HUES48 (cell line): ENCODE results near the gene B3GAT1.

Experiments
- H3K27ac ChIP-seq: one replicate; pipeline ENCODE4 v1.7.0; 2013; ENCODE audit warnings: low read depth, low read length, inconsistent platforms
- H3K27me3 ChIP-seq: 2 replicates; pipeline ENCODE4 v1.6.1; 2013; ENCODE audit warnings: mild to moderate bottlenecking, low read length; ENCODE audit not compliant: control insufficient read depth, insufficient read depth
- H3K36me3 ChIP-seq: 2 replicates; pipeline ENCODE4 v1.6.1; 2013; ENCODE audit warnings: low read length; ENCODE audit not compliant: control insufficient read depth, insufficient read depth
- H3K4me1 ChIP-seq: 2 replicates; pipeline ENCODE4 v1.6.1; 2013; ENCODE audit warnings: mild to moderate bottlenecking, low read length; ENCODE audit not compliant: control insufficient read depth, insufficient read depth
- H3K4me3 ChIP-seq: 2 replicates; pipeline ENCODE4 v1.5.1; 2013; ENCODE audit warnings: mild to moderate bottlenecking, low read depth, low read length
- H3K9ac ChIP-seq: 2 replicates; pipeline ENCODE4 v1.6.1; 2013; ENCODE audit warnings: mild to moderate bottlenecking, low read depth, low read length, moderate library complexity
- H3K9me3 ChIP-seq: 2 replicates; pipeline ENCODE4 v1.6.1; 2013; ENCODE audit warnings: low read length; ENCODE audit not compliant: control insufficient read depth, insufficient read depth

The B3GAT1 gene

GRCh38 chr11:134441281-134441680 lies 29.2 kb upstream of the B3GAT1 start:
- H3K4me3 ChIP-seq: no peak overlapping the region
- H3K27me3 ChIP-seq: no peaks in the 10 kb centered on the region
- H3K4me1 ChIP-seq: peaks cover 5% of the 10 kb centered on the region; the same call in 1 of the 2 replicates
- no peak overlapping the region for H3K27ac ChIP-seq
- no peaks in the 10 kb centered on the region for H3K9me3 ChIP-seq
- H3K9ac ChIP-seq: no peak overlapping the region
- no peaks in the 10 kb centered on the region for H3K36me3 ChIP-seq

DNA sequence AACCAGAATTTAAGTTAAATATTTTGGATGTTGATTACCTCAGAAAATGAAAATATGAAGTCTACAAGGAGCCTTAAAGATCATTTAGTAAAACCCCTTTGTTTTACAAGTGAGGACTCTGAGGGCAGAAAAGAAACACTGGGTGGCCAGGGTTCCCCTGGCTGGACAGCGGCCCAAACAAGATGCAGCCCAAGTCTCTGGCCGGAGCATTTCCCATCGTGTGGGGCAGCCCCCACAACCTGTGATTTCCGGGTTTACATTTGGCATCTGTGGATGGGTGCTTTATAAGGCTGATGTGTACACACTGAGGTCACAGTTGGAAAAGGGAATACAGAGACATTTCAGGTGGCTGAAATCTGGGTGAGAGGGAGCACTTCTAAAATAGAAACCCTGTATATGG lies 28.8 kb upstream of the B3GAT1 start:
- no peak overlapping the region for H3K27ac ChIP-seq
- H3K4me1 ChIP-seq: peaks cover 5% of the 10 kb centered on the region; the same call in 1 of the 2 replicates
- no peaks in the 10 kb centered on the region for H3K27me3 ChIP-seq

GRCh38 chr11:134438542-134439537 lies 26.8 kb upstream of the B3GAT1 start:
- Histone ChIP-seq H3K9ac (no peak overlapping the region), H3K9me3 (no peaks in the 10 kb centered on the region), H3K4me3 (no peak overlapping the region), H3K36me3 (no peaks in the 10 kb centered on the region), H3K27me3 (no peaks in the 10 kb centered on the region), H3K27ac (no peak overlapping the region), H3K4me1 (peaks cover 5% of the 10 kb centered on the region; the same call in 1 of the 2 replicates)

More for the DNA sequence above, 28.8 kb upstream of the B3GAT1 start:
- no peaks in the 10 kb centered on the region for H3K9me3 ChIP-seq
- no peak overlapping the region for H3K9ac ChIP-seq
- H3K4me3 ChIP-seq: no peak overlapping the region
- no peaks in the 10 kb centered on the region for H3K36me3 ChIP-seq

- H3K9me3 ChIP-seq: no peaks in the 10 kb centered on the region
- H3K9ac ChIP-seq: no peak overlapping the region
These were observed 25.8 kb upstream of the B3GAT1 start for GRCh38 chr11:134437821-134438220.

GRCh38 chr11:134436781-134437180 lies 24.7 kb upstream of the B3GAT1 start:
- Histone ChIP-seq H3K27me3 (no peaks in the 10 kb centered on the region), H3K4me3 (no peak overlapping the region), H3K36me3 (no peaks in the 10 kb centered on the region), H3K4me1 (peaks cover 5% of the 10 kb centered on the region; the same call in 1 of the 2 replicates), H3K27ac (no peak overlapping the region), H3K9me3 (no peaks in the 10 kb centered on the region), H3K9ac (no peak overlapping the region)

More at GRCh38 chr11:134437821-134438220, 25.8 kb upstream of the B3GAT1 start:
- no peak overlapping the region for H3K27ac ChIP-seq
- no peak overlapping the region for H3K4me3 ChIP-seq
- H3K27me3 ChIP-seq: no peaks in the 10 kb centered on the region
- no peaks in the 10 kb centered on the region for H3K36me3 ChIP-seq
- H3K4me1 ChIP-seq: peaks cover 5% of the 10 kb centered on the region; the same call in 1 of the 2 replicates

GRCh38 chr11:134433806-134434205 lies 21.8 kb upstream of the B3GAT1 start:
- no peaks in the 10 kb centered on the region for H3K27me3 ChIP-seq
- no peaks in the 10 kb centered on the region for H3K4me1 ChIP-seq
- no peaks in the 10 kb centered on the region for H3K9me3 ChIP-seq
- H3K9ac ChIP-seq: no peak overlapping the region
- no peak overlapping the region for H3K4me3 ChIP-seq
- no peak overlapping the region for H3K27ac ChIP-seq
- H3K36me3 ChIP-seq: no peaks in the 10 kb centered on the region

- H3K9ac ChIP-seq: no peak overlapping the region
- H3K4me1 ChIP-seq: no peaks in the 10 kb centered on the region
- no peaks in the 10 kb centered on the region for H3K27me3 ChIP-seq
- no peak overlapping the region for H3K4me3 ChIP-seq
- no peak overlapping the region for H3K27ac ChIP-seq
- H3K36me3 ChIP-seq: no peaks in the 10 kb centered on the region
- H3K9me3 ChIP-seq: no peaks in the 10 kb centered on the region
These were observed 21.2 kb upstream of the B3GAT1 start for GRCh38 chr11:134433251-134433650.

- Histone ChIP-seq H3K9ac (no peak overlapping the region), H3K4me1 (no peaks in the 10 kb centered on the region), H3K36me3 (no peaks in the 10 kb centered on the region), H3K27me3 (no peaks in the 10 kb centered on the region), H3K27ac (no peak overlapping the region), H3K4me3 (no peak overlapping the region), H3K9me3 (no peaks in the 10 kb centered on the region)
These were observed 20.7 kb upstream of the B3GAT1 start for GRCh38 chr11:134432776-134433175.

DNA sequence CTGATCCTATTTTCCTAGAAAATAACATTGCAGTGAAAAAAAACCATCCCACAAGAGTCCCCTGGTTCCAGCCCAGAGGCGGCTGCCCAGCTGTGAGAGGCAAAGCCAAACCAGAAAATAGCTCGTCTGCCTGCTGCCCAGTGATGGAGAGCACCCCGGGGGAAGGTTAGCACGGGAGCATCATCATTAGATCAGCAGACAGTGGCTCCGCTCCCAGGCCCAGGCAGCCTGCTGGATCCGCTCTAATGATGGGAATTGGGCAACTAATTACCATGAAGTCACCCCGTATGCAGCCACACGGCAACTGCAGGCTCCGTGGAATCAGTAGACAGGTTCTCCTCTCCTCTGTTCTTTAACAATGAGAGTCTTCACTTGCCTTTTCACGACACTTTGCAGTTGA lies 17.1 kb upstream of the B3GAT1 start:
- H3K27ac ChIP-seq: no peak overlapping the region
- no peaks in the 10 kb centered on the region for H3K36me3 ChIP-seq
- H3K9me3 ChIP-seq: no peaks in the 10 kb centered on the region
- H3K4me1 ChIP-seq: peaks cover 12% of the 10 kb centered on the region
- no peaks in the 10 kb centered on the region for H3K27me3 ChIP-seq
- H3K4me3 ChIP-seq: no peak overlapping the region
- H3K9ac ChIP-seq: no peak overlapping the region

- Histone ChIP-seq H3K9me3 (no peaks in the 10 kb centered on the region), H3K27me3 (no peaks in the 10 kb centered on the region), H3K27ac (no peak overlapping the region), H3K4me1 (peaks cover 12% of the 10 kb centered on the region), H3K36me3 (no peaks in the 10 kb centered on the region), H3K9ac (no peak overlapping the region), H3K4me3 (no peak overlapping the region)
These were observed 13.9 kb upstream of the B3GAT1 start for GRCh38 chr11:134425816-134426536.

GRCh38 chr11:134425413-134425812 lies 13.4 kb upstream of the B3GAT1 start:
- H3K36me3 ChIP-seq: no peaks in the 10 kb centered on the region
- H3K27ac ChIP-seq: no peak overlapping the region
- no peaks in the 10 kb centered on the region for H3K9me3 ChIP-seq
- H3K4me3 ChIP-seq: no peak overlapping the region
- H3K27me3 ChIP-seq: no peaks in the 10 kb centered on the region
- peaks cover 12% of the 10 kb centered on the region for H3K4me1 ChIP-seq
- no peak overlapping the region for H3K9ac ChIP-seq
